Right lobe of liver (tissue), 4 donors: Measurements from ENCODE around the gene KLHDC7B.

ENCODE experiments used
- POLR2A ChIP-seq: fragments of 450-650 bp; IDR thresholded peaks from one replicate; pipeline ENCODE4 v1.6.1; 2017; ENCODE audit warnings: antibody characterized with exemption, mild to moderate bottlenecking
- TF ChIP-seq, protein P1 (sequence below), 4 donors: fragments of 200-600 bp in 3 of 4; fragments of 450-650 bp in 1 of 4; IDR thresholded peaks; one replicate each; pipeline versions ENCODE4 v1.5.1 to v1.8.0; 2016 to 2022; ENCODE audit warnings: antibody characterized with exemption in 4 of 4, mild to moderate bottlenecking in 2 of 4
- donor health status: DM: no; HTN: no; CAD: no.
- donor health status: DM: no; HTN: no; CAD: no.
- donor health status: DM: no; HTN: yes; CAD: no.

DNA sequence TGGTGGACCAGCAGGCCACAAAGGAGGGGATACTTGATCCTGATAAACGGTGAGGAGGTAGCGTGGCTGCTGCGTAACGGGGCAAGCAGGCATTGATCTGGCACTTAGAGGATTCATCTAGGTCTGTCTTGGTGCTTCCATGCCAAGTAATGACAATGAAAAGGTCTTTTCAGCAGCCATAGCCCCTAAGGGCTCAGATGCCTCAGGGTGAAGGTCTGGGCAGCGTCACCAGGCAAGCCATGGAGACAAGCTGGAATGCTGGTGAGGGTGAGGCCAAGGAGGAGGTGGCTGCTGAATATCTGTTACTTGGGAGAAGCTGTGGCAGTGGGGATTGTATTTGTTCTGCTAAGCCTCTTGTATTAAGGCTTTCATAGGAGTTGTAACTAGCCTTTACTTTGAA is 41.7 kb downstream of the KLHDC7B start:
- TF ChIP-seq POLR2A = no peak
- TF ChIP-seq, protein P1, sequence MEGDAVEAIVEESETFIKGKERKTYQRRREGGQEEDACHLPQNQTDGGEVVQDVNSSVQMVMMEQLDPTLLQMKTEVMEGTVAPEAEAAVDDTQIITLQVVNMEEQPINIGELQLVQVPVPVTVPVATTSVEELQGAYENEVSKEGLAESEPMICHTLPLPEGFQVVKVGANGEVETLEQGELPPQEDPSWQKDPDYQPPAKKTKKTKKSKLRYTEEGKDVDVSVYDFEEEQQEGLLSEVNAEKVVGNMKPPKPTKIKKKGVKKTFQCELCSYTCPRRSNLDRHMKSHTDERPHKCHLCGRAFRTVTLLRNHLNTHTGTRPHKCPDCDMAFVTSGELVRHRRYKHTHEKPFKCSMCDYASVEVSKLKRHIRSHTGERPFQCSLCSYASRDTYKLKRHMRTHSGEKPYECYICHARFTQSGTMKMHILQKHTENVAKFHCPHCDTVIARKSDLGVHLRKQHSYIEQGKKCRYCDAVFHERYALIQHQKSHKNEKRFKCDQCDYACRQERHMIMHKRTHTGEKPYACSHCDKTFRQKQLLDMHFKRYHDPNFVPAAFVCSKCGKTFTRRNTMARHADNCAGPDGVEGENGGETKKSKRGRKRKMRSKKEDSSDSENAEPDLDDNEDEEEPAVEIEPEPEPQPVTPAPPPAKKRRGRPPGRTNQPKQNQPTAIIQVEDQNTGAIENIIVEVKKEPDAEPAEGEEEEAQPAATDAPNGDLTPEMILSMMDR (IDR thresholded peaks at IDR 0.05) = no peak
